Nucleus accumbens (tissue), 56 donors: ENCODE measurements around the gene CASP3.
"Not testable (repeated sequence)": the region's sequence is repeated elsewhere in the genome, so short reads cannot be mapped to it uniquely, and the experiment has no call there.

Experiments used
- DNase-seq, 56 donors: peaks; one replicate each; lab custom pipeline; 2025; lab: John Stamatoyannopoulos, UW

The CASP3 gene

GRCh38 chr4:184598753-184599491, 50.3 kb downstream of the CASP3 start:
- no peak for DNase-seq

GRCh38 chr4:184596617-184597185, 52.5 kb downstream of the CASP3 start:
- DNase-seq: no peak

GRCh38 chr4:184596044-184596616, 53.1 kb downstream of the CASP3 start:
- no peak for DNase-seq

GRCh38 chr4:184595430-184595829, 53.8 kb downstream of the CASP3 start:
- no peak for DNase-seq

GRCh38 chr4:184593461-184593860, 55.8 kb downstream of the CASP3 start:
- no peak for DNase-seq

- not testable (repeated sequence) for DNase-seq
Observed at GRCh38 chr4:184591747-184592270, 57.4 kb downstream of the CASP3 start.

- no peak for DNase-seq
Observed at GRCh38 chr4:184591070-184591677, 58.1 kb downstream of the CASP3 start.

GRCh38 chr4:184590196-184590595, 59.1 kb downstream of the CASP3 start:
- DNase-seq: peak in 13 of 56 donors; percentile 2 to 33 (median 8)

GRCh38 chr4:184588893-184589292, 60.4 kb downstream of the CASP3 start:
- DNase-seq: peak in 6 of 56 donors; percentile 3 to 47 (median 12)

GRCh38 chr4:184587701-184588100, 61.5 kb downstream of the CASP3 start:
- peak in 8 of 56 donors; percentile 5 to 46 (median 23) for DNase-seq

- DNase-seq: no peak
Observed at GRCh38 chr4:184587221-184587620, 62.0 kb downstream of the CASP3 start.

GRCh38 chr4:184583738-184584502, 65.3 kb downstream of the CASP3 start:
- DNase-seq: no peak
